Skeletal muscle cell (primary cell): ENCODE measurements around the gene CLEC18A.
"Not testable (repeated sequence)": the region's sequence is repeated elsewhere in the genome, so short reads cannot be mapped to it uniquely, and the experiment has no call there.

ENCODE experiments used
- DNase-seq: peaks from one replicate; pipeline ENCODE4 v3.0.0-alpha.2; 2010; ENCODE audit warnings: low read depth
- H3K4me3 ChIP-seq: 2 replicates; pipeline ENCODE4 v1.5.1; 2011; ENCODE audit warnings: low read depth, mild to moderate bottlenecking, control low read depth, low read length, moderate library complexity

The CLEC18A gene

DNA sequence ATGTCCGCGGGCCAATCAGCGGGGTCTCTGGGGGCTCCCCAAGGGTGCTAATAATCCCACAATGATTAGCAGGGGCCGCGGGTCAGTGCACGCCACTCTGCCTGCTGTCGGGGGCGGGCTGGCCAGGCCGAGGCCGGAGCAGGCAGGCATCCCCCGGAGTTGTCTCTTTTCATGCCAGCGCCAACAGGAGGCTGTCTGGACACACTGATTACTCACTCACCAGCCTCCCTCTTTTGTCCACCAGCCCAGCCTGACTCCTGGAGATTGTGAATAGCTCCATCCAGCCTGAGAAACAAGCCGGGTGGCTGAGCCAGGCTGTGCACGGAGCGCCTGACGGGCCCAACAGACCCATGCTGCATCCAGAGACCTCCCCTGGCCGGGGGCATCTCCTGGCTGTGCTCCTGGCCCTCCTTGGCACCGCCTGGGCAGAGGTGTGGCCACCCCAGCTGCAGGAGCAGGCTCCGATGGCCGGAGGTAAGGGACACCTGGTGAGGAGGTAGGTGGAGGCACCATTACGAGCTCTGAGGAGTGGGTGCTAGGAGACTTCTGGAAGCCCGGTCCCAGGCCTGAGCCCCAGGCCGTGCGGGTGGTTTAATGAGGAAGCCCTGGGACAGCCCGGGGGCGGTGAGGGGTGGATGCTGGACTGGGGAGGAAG, at the start of gene CLEC18A:
Gene CLEC18A (plus strand): TSS at position 318 of the 655 bp plus-strand sequence. CDS start 33 bp downstream, at position 351.
- DNase-seq, H3K4me3 ChIP-seq: not testable (repeated sequence)

GRCh38 chr16:69903865-69904415, 47.2 kb upstream of the CLEC18A start:
- no peak for DNase-seq

DNA sequence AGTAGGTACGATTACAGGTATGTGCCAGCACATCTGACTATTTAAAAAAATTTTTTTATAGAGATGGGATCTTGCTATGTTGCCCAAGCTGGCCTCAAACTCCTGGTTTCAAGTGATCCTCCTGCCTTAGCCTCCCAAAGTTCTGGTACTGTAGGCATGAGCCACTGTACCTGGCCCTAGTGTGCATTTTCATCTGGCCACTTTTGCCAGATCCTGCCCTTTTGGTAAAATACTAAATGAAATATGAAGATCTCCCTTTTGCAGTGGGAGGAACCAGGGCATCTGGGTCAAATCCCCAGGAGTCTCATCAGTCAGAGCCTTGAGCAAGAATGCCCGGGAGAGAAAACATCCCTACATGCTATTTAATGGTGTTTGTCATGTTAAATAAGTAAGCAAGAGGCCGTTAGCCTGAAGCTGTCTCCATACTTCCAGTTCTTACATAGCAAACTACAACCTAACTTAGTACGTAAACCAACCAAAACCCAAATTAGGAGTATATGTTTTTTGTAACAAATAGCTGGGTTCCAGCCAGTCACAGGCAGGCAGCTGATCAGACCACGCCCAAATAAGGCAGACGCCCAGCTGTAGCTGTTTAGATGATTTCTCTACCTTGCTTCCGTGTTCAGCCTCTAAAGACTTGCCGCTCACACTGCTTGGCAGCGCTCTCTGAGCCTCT, 46.5 kb upstream of the CLEC18A start:
- no peak overlapping the region for H3K4me3 ChIP-seq
- no peak for DNase-seq

More at GRCh38 chr16:69903865-69904415, 47.2 kb upstream of the CLEC18A start:
- H3K4me3 ChIP-seq, result no peak overlapping the region

DNA sequence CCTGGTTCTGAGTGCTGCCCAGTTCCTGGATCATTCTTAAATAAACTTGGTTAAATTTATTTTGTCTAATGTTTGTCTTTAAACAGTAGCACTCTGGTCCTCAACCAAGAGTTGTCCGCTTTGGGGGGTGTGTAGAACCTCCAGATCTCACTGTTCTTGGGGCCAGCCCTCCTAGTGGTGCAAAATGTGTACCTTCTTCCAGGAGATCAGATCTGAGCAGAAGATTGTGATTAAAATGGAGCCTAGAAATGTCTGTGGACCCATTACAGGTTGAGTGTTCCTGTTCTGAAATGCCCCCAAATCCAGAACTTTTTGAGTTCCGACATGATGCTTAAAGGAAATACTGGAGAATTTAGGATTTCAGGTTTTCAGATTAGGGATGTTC, 46.0 kb upstream of the CLEC18A start:
- no peak overlapping the region for H3K4me3 ChIP-seq
- DNase-seq, result no peak

- DNase-seq, result peak; percentile 73
- no peak overlapping the region for H3K4me3 ChIP-seq
Measured at GRCh38 chr16:69906838-69907401, 44.2 kb upstream of the CLEC18A start.

- DNase-seq, result no peak
- no peak overlapping the region for H3K4me3 ChIP-seq
Measured at GRCh38 chr16:69909043-69909442, 42.1 kb upstream of the CLEC18A start.

DNA sequence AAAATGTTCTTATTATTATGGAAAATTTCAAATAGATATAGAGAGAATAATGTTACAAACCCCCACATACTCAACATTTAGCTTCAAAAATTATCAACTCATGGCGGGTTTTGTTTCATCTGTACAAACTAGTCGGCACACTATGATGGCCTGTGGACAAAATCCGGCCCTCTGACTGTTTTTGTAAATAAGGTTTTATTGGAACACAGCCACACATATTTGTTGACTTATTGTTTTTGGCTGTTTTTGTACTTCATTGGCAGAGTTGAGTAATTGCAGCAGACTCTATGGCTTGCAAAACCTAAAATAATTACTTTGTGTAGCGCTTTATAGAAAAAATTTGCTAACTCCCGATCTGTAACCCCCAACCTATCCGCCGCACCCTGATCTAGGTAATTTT, 41.4 kb upstream of the CLEC18A start:
- H3K4me3 ChIP-seq, result no peak overlapping the region
- no peak for DNase-seq

- no peak for DNase-seq
- H3K4me3 ChIP-seq, result no peak overlapping the region
Measured at GRCh38 chr16:69910964-69911363, 40.2 kb upstream of the CLEC18A start.

GRCh38 chr16:69916462-69916861, 34.7 kb upstream of the CLEC18A start:
- no peak overlapping the region for H3K4me3 ChIP-seq
- no peak for DNase-seq

DNA sequence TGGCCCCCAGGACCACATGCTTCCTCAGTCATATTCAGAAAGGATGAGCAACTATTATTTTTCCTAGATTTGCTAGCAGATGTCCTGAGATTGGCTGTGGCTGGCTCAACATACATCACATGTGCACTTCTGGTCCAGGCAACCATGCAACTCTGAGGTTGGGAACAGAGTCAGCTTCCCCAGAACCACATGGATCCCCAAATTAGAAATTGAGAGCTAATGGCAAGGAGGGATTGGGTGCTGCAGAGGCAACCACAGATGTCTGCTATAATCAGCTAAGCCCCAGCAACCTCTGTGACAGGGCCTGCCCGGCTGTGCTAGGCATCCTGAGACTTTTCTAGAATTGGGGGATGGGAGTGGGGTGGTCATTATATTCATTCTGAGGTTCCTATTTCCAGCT, 33.8 kb upstream of the CLEC18A start:
- peak overlapping the region; percentile 34 for H3K4me3 ChIP-seq
- no peak for DNase-seq

DNA sequence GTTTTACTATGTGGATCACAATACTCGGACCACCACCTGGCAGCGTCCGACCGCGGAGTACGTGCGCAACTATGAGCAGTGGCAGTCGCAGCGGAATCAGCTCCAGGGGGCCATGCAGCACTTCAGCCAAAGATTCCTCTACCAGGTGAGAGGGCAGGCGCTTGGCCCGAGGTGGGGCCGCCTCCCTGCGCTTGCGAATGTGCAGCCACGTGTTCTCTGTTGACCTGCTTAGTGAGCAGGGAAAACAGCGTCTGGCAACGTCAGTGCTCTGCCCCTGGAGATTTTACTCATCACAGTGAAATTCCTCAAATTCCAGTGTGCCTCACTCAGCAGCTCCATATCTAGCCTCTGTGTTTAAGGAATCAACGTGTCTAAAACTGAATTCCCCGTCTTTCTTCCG, 33.4 kb upstream of the CLEC18A start:
- peak overlapping the region; percentile 34 for H3K4me3 ChIP-seq
- DNase-seq, result peak; percentile 95

DNA sequence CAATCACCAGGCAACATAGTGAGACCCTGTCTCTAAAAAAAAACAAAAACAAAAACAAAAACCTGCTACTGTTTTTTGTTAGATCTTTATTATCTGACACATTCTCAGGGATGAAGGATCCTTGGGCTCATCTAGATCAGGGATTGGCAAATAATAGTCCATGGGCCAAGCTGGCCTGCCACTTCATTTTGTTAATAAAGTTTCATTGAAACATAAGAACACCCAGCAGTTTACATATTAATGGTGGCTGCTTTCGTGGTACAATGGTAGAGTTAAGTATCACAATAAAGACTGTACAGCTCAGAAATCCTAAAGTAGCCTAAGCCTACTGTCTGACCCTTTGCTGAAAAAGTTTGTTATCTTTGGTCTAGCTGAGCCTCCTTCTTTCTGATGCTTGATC, 32.9 kb upstream of the CLEC18A start:
- DNase-seq, result no peak
- peak overlapping the region; percentile 34 for H3K4me3 ChIP-seq

GRCh38 chr16:69921127-69921526, 30.0 kb upstream of the CLEC18A start:
- DNase-seq, result no peak
- H3K4me3 ChIP-seq, result no peak overlapping the region

- H3K4me3 ChIP-seq, result no peak overlapping the region
- no peak for DNase-seq
Measured at GRCh38 chr16:69922200-69922599, 28.9 kb upstream of the CLEC18A start.

- no peak overlapping the region for H3K4me3 ChIP-seq
- no peak for DNase-seq
Measured at GRCh38 chr16:69924041-69924775, 26.9 kb upstream of the CLEC18A start.

DNA sequence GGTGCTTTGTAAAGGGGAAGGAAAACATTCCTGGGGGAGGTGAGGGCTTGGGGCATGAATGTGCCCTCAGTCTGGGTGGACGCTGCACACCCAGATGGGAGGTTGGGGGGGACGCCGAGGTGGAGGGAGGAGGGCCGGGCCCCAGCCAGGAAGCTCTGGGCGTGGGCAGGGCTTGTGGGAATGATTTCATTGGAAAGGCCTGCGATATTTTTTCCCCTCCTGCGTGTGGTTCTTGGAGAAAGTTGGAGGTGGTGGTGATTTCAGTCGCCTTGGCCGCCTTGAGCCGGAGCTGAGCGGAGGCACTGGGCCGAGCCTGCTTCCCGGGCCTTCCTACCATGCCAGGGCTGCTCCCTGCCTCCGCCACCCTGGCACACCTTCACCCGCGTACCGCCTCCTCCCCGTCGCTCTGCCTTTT, 26.4 kb upstream of the CLEC18A start:
- DNase-seq, result peak; percentile 56
- no peak overlapping the region for H3K4me3 ChIP-seq

DNA sequence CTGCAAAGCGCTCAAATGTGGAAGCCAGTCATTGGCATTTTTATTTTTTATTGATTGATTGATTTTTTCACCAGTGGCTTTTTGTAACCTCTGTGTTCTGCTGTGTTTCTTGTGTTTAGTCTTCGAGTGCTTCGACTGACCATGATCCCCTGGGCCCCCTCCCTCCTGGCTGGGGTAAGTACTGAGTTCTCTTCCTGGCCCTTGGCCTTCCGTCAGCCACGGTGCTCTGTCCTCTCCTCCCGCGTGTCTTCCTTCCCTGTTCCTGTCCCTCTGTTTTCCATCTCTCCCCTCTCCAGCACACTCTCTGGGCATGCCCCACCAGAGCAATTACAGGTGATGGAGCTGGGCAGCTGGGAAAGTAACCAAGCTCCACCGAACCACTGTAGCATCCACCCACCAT, 25.8 kb upstream of the CLEC18A start:
- H3K4me3 ChIP-seq, result no peak overlapping the region
- DNase-seq, result no peak

DNA sequence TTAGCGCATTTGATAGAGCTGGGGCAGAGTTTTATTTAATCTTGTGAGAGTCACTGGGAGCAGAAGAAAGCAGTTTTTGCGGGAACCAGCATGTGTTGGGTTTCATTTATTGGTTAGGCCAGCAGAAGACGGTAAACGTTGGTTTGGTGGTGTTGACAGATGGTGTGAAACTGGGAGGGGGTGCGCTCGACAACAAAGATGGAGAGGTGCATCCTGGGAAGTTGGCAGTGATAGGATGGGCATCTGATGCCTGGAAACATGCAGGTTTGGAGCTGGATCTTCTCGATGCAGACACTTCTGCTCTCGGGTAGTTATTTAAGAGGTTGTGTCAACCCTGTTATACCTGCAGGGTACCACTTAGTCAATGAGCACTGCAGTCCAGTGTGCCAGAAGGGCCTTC, 24.9 kb upstream of the CLEC18A start:
- no peak for DNase-seq
- no peak overlapping the region for H3K4me3 ChIP-seq

DNA sequence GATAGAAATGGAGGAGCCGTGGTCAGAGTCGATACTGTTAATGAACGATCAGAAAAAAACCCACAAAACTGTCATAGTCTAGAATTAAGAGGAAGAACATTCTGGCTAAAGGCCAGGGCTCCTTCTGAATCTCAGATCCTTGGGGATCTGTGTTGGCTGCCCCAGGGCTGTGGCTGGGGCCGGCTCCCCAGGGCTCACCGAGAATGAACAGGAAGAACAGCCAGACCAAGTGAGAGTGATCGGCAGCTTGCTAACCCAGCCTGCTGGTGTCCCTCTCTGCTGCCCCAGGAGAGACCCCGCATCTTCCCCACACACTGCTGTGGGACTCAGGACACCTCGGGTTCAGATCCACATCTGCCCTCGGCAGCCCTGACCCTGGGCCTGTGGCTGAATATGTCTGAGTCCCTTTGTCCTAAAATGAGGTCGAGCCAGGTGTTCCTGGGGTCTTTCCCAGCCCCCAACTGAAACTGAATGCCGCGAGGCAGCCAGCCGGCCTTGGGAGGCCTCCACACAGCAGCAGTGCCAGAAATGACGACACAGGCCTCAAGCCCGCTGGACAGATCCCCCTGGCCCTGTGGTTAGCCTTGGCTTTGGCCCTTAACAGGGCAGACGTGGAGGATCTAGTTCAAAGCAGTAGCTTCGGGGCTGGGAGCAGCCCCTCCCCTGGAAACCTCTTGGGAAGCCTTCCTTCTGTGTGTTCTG, 23.9 kb upstream of the CLEC18A start:
- no peak overlapping the region for H3K4me3 ChIP-seq
- peak; percentile 76 for DNase-seq
